HG03060 (cell line): Measurements from ENCODE around the gene LRRN2.

Source experiments
- ATAC-seq: cut with Tn5 transposase; IDR thresholded peaks from one replicate; pipeline ENCODE4 v1.9.1; 2021; ENCODE audit warnings: low read depth, moderate number of reproducible peaks; ENCODE audit not compliant: unreplicated experiment

Gene LRRN2

DNA sequence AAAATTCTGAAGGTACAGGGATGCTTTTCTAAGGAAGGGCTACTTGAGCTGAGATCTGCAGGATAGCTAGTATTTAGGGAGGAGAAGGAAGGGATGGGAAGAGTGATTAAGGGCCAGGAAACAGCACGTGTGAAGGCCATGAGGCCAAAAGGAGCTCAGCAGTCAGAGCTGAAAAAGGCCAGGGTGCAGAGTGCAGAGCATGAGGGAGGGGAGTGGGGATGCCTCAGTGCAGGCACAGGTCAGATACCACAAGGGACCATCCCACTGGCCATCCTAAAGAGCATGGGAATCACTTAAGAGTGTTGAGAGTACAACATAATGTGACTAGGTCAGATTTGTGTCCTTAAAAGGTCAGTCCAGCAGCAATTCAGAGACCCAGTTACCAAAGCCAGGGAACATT lies 16.0 kb downstream of the LRRN2 start:
- no peak for ATAC-seq

DNA sequence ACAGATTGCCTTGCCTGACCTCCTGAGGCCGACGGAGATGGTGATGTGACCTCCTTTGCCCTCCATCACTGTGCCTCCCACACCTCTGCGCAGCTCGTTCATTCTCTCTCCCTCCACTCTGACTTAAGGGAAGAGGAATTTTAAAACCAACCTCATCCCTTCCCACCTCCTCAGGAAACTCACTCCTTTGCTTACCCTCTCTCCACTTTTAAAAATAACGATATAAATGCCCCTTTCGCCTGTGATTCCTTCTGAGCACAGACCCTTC lies 21.2 kb downstream of the LRRN2 start:
- ATAC-seq: no peak

- no peak for ATAC-seq
Measured at GRCh38 chr1:204663644-204664383, 21.7 kb downstream of the LRRN2 start.

- ATAC-seq: no peak
Measured at GRCh38 chr1:204662530-204662929, 23.0 kb downstream of the LRRN2 start.

DNA sequence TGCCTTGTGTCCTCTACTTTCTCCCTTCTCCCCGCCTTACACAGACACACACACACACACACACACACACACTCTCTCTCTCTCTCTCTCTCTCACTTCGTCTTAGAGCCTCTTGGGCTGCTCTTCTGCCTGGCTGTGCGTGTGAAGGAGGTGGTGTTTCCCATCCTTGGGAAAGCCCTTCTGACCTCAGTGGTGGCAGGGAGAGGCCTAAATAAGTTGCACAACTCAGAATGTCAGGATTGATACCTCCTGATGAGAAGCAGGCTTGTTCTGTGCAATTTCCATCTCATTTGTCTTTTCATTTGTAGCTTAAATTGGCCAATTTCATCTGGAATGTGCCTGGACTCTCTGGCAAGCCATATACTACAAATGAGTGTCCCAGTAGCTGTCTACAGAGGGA lies 25.0 kb downstream of the LRRN2 start:
- no peak for ATAC-seq

DNA sequence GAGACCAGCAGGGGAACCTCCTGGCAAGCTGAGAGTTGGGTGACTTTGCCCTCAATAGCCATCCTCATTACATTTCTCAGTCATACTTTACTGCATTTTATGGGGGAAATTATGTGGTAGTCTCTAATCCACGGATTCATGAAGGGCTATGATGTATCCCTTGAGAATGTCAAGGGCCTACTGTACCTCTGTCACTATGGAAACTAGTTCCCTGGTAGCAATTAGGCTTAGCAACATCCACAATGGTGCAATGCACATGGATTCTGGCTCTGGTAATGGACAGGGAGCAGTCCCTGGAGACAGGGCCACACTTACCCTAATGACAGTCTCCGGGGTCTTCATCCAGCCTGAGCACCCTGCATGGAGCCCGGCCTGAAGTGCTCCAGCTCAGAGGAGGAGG lies 26.5 kb downstream of the LRRN2 start:
- no peak for ATAC-seq

- ATAC-seq: no peak
Measured at GRCh38 chr1:204658295-204658694, 27.2 kb downstream of the LRRN2 start.

GRCh38 chr1:204653590-204654340 lies 31.8 kb downstream of the LRRN2 start:
- ATAC-seq: no peak

DNA sequence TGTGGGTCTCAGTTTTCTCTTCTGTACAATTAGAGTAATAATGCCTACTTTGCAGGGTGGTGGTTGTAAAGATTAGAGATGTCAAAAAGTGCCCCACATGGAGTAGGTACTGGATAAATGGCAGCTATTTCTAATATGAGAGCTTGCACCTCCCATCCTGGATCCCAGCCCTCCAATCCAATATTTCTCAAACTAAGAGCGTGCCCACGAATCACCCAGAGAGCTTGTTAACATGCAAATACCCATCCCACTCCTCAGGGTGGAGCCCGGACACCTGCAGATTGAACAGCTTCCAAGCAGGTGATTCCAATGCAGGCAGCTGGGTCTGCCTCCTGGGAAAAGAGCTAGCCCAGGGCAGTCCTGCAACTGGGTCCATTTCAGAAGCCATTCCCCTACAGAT lies 33.0 kb downstream of the LRRN2 start:
- ATAC-seq: no peak

GRCh38 chr1:204651843-204652421 lies 33.6 kb downstream of the LRRN2 start:
- no peak for ATAC-seq

- ATAC-seq: no peak
Measured at GRCh38 chr1:204650911-204651570, 34.5 kb downstream of the LRRN2 start.

DNA sequence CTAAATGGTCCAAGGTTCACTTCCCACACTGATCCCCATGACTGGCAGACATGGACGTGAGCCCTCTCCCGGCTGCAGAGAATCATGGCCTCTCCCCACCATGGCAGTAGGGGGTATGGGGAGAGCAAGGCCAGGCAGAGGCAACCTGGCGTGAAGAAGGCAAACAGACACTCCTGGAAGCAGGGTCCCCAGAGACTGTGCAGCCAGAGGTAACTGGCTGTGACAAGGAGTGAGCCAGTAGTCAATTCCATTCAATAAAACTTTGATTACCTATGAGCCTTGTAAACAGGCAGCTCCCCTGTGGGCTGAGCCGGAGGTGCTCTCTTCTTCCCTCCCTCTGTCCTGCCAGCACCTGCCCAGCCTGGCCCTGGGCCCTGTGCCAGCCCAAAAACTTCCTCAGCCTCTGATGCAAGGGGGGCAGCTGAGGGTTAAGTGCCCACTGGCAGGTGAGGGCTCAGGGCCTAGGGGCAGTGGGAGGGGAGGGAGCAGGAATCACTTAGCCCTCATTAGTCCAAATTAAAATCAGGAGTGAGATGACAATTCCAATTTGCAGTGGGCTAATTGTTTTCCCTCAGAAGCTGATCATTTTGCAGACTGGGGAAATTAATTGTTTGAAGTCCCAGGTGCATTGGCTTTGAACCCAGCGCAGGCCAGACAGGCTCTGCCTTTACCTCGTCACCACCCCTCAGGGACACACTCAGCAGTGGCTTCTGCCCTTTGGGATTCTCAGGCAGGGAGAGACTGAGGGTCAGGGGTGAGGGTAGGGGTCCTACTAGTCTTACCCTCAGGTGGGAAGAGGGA lies 35.6 kb downstream of the LRRN2 start:
- no peak for ATAC-seq

DNA sequence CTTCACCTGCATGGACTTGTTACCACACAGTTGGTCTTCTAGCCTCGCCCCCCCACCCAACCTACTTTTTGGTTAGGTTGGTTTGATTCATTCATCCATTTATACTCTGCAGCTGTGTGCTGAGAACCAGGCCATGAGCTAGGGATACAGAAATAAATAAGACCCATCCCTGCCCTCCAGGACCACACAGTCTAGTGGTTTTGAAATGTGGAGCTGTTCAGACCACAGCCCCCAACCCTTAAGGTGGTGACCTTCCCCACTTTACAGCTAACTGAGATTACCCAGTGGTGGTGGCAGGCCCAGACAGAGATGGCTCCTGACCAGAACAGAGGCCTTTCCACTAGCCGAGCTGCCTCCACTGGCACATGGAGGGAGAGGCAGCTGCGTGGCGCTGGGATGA lies 37.0 kb downstream of the LRRN2 start:
- no peak for ATAC-seq

DNA sequence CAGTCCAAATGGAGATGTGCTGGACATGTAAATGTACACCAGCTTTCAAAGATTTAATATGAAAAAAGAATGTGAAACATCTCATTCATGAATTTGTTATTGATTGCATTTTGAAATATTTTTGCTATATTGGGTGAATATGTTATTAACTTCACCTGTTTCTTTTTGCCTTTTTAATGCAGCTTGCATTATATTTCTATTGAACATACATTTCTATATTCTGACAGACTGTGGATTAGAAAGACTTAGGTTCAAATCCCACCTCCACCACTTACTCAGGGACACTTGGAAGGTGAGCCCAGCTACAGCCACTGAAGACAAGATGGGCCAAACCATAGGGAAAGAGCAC lies 37.8 kb downstream of the LRRN2 start:
- no peak for ATAC-seq

- ATAC-seq: no peak
Measured at GRCh38 chr1:204647114-204647804, 38.3 kb downstream of the LRRN2 start.

- ATAC-seq: no peak
Measured at GRCh38 chr1:204645666-204646065, 39.9 kb downstream of the LRRN2 start.

- ATAC-seq: no peak
Measured at GRCh38 chr1:204645251-204645650, 40.3 kb downstream of the LRRN2 start.

DNA sequence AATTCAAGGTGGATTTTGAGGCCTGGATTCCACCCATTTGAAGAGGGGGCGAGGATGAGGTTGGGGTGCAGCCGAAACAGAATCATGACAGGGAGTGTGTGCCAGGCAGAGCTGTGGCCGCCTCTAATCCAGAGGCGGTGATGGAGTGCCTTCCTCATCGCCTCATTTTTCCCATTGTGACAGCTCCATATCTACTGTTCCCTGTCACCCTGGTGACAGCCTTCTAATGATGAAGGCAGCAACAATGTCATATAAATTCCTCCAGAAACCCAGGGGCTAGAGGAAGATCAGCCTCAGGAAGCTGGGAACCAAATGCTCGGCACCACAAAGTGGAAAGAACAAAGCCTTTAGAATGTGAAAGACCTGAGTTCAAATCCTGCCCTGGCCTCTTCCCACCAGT lies 42.0 kb downstream of the LRRN2 start:
- no peak for ATAC-seq

GRCh38 chr1:204641936-204642335 lies 43.6 kb downstream of the LRRN2 start:
- no peak for ATAC-seq

DNA sequence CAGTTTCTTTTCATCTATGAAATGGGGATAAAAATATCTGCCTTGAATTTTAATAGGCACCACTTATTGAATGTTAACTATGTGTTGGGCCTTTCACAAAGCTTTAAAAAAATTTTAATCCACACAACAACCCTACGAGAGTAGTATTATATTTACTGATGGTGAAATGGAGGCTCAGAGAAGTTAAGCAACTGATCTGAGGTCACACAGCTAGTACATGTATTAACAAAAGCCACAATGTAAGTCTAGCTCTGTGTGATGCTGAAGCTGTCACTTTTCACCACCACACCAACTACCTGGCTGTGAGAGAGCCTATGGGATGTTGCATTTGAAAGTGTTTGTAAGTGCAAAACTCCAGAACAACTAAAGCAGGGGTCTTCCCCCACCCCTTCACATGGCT lies 44.1 kb downstream of the LRRN2 start:
- ATAC-seq: no peak
